ENCODE results near the gene UBA7.

DNA sequence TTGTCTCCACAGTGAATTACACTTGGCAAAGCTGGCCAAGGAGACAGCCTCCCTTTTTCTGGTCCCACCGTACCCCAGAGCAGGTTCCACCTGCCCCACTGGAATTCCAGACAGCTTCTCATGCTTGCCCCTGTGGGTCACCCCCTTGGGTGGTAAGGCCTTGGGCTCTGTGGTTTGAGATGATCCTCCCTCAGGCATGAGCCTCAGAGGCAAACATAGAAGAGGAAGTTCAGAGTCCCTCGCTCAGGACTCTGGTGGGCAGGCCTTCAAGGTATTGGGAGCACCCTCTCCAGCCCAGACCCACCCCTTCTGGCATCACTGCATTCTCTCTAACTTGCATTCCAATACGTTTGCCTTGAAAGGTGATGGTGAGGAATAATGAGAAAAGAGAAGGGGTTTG lies 17.6 kb upstream of the UBA7 start:
- no peak for TF ChIP-seq YY1 (IDR thresholded peaks at IDR 0.05; ENCODE audit: insufficient read depth, insufficient read length)
- TF ChIP-seq SUZ12 (IDR thresholded peaks at IDR 0.05; ENCODE audit: extremely low read depth, insufficient read depth, insufficient read length): no peak
